PC-9 (cell line): ENCODE data around the gene PARP4.
"Not testable (repeated sequence)": the region's sequence is repeated elsewhere in the genome, so short reads cannot be mapped to it uniquely, and the experiment has no call there.

Experiments used
- EZH2 ChIP-seq: fragments of 200-600 bp; sonication (generic); IDR thresholded peaks from 2 replicates; pipeline ENCODE4 v1.8.0; 2017; ENCODE audit warnings: antibody characterized with exemption, low read depth
- TF ChIP-seq, protein P1 (sequence below): fragments of 200-600 bp; sonication (generic); conservative IDR thresholded peaks from 2 replicates; pipeline ENCODE4 v1.6.1; 2017; ENCODE audit warnings: mixed run types, antibody characterized with exemption, mild to moderate bottlenecking, moderate library complexity

DNA sequence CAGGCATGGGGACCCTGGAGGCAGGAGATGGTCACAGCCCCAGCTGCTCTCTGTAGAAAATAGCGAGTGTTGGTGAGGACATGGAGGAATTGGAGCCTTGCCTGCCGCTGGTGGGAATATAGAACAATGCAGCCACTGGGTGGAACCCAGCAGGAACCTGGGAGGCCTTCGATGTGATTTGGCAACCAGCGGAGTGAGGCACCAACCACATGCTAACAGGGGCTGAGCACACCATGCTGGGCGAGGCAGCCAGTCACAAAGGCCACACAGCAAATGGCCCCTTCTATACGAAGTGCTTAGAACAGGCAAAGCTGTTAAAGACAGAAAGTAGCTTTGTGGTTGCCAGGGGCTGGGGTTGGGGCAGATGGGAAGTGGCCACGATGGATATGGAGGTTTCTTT is 123.8 kb downstream of the PARP4 start:
- TF ChIP-seq, protein P1, sequence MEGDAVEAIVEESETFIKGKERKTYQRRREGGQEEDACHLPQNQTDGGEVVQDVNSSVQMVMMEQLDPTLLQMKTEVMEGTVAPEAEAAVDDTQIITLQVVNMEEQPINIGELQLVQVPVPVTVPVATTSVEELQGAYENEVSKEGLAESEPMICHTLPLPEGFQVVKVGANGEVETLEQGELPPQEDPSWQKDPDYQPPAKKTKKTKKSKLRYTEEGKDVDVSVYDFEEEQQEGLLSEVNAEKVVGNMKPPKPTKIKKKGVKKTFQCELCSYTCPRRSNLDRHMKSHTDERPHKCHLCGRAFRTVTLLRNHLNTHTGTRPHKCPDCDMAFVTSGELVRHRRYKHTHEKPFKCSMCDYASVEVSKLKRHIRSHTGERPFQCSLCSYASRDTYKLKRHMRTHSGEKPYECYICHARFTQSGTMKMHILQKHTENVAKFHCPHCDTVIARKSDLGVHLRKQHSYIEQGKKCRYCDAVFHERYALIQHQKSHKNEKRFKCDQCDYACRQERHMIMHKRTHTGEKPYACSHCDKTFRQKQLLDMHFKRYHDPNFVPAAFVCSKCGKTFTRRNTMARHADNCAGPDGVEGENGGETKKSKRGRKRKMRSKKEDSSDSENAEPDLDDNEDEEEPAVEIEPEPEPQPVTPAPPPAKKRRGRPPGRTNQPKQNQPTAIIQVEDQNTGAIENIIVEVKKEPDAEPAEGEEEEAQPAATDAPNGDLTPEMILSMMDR = not testable (repeated sequence)
- not testable (repeated sequence) for TF ChIP-seq EZH2
